HG03060 (cell line): ENCODE measurements around the gene GUCY1A2.

Experiments used
- ATAC-seq: cut with Tn5 transposase; IDR thresholded peaks from one replicate; pipeline ENCODE4 v1.9.1; 2021; ENCODE audit warnings: low read depth, moderate number of reproducible peaks; ENCODE audit not compliant: unreplicated experiment

The GUCY1A2 gene

DNA sequence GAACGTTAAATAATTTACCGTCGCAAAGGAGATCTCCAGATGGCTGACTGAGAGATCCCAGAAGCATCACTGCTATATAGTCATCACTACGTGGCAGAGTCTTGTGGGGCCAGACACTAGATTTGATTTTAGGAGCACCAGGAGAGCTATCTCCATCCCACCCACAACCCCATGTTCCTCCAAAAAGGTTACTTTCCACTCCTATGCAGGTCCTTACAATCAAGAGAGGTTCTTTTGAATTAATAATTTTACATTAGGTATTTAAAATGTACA lies 19.4 kb downstream of the GUCY1A2 start:
- no peak for ATAC-seq

DNA sequence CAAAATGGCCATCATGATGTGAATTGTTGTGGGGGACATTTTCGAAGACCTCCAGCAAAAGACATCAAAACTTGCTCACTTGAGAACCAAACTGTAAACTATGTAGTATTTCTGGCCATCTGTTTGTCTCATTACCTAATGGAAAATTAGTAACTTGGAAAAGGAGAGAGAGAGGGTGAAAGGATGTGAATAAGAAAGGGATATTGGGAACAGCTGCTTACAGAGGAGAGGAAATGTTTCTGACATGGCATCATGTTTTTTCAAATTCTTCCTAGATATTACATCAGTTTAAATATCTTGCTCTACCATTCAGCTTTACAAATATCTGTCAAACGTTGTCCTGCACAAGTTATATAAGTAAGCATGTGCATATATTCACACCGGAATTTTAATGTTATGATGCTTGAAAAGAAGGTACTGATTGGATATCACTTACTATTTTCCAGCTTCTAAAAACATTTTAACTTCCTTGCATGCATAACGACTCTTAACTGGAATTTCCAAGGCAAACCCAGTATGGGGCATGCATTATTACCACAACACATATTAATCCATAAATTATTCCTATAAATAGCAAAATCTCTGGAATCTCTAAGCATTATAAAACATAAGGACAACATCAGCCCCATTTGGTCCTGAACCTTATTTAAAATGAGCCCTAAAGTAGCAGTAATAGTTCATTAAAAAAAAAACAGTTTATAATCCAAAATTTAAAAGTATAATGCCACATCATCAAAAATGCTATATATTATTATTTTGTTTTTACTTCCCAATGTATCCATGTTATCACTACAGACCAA lies 20.0 kb downstream of the GUCY1A2 start:
- no peak for ATAC-seq

GRCh38 chr11:106997227-106997626 lies 21.0 kb downstream of the GUCY1A2 start:
- ATAC-seq, result no peak

- ATAC-seq, result no peak
Measured at GRCh38 chr11:106996691-106997090, 21.6 kb downstream of the GUCY1A2 start.

DNA sequence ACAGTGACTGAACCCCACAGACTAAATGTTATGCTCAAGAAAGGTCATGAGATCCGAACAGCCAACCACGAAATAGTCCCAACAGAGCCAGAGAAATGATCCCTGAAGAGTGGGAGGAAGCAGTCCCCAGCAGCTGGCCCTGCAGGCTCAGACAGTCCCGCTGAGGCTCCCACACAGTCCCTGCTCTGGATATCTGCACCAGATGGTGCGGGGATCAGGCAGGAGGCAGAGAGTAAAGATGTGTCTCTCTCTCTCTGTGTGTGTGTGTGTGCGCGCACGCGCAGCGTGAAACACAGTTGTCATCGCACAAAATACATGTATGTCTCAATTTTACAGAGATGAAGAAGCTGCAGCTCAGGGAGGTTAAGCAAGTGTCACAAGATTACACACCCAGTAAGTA lies 27.9 kb downstream of the GUCY1A2 start:
- no peak for ATAC-seq

DNA sequence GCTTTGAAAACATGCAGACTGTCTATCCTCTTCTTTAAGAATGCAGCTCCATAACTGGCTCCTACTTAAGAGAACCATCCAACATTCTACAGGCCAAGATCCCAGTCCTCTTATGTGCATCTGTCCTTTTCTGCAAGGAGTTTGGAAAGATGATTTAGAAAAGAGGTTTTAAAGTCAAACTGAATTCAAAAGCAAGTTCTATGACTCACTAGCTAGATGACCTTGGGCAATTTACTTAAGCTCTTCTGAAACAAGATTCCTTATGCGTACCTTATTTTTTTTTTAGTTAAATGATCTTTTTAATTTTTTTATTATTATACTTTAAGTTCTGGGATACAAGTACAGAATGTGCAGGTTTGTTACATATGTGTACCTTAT lies 29.2 kb downstream of the GUCY1A2 start:
- no peak for ATAC-seq

- no peak for ATAC-seq
Measured at GRCh38 chr11:106988151-106989077, 29.9 kb downstream of the GUCY1A2 start.

DNA sequence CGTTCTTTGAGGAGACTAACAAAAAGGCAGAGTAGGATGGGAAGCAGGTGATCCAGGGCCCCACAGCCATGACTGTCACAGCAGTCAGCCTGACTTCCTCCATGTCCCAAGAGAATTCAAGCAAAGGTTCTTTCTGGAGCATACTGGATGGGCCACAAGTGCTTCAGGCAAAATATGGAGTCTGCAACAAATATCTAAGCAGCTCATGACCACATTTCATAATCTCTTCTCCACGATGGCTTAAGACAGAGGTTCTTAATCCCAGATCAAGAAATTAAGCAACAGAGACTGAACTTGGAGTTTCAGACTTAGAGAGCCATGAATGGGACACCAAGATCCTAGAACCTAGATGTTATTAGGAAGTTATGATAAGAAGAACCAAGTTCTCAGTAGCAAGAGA lies 31.6 kb downstream of the GUCY1A2 start:
- no peak for ATAC-seq

GRCh38 chr11:106986261-106986660 lies 32.0 kb downstream of the GUCY1A2 start:
- no peak for ATAC-seq

DNA sequence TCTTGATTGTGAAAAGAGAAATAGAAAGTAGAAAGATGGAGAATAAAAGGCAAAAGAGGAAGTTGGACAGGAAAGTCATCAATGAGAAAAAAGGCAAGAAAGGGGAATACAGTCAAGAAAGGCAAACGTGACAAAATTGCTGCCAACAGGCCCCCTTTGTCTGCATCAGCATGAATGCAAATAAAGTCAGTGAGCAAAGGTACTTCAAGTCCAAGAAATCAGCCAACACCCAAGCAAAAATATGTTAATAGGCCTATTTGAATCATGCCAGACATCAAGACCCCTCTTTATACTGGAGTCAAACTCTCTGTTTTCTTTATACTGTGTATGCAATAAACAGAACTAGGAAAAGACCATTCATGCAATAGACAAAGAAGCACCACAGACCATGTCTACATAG lies 34.3 kb downstream of the GUCY1A2 start:
- ATAC-seq, result no peak

DNA sequence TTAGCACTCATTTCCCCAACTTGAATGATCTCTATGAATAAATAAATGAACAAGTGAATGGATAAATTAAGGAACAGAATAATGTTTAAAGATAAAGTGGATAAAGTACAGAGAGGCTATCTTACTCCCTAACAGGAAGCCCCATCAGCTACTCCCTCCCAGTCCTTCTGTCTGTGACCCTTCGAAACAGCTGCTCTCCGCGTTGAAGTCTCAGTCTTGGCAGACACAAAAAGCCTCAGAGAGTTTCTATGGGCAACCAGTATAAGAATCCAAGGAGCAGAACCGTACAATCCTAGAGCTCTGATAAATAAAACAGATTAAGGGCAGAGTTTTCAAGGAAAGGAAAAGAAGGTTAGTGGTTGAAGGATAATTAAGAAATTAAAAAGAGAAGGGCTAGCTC lies 35.0 kb downstream of the GUCY1A2 start:
- no peak for ATAC-seq

- ATAC-seq, result no peak
Measured at GRCh38 chr11:106974831-106975230, 43.4 kb downstream of the GUCY1A2 start.

- ATAC-seq, result no peak
Measured at GRCh38 chr11:106971864-106972263, 46.4 kb downstream of the GUCY1A2 start.

DNA sequence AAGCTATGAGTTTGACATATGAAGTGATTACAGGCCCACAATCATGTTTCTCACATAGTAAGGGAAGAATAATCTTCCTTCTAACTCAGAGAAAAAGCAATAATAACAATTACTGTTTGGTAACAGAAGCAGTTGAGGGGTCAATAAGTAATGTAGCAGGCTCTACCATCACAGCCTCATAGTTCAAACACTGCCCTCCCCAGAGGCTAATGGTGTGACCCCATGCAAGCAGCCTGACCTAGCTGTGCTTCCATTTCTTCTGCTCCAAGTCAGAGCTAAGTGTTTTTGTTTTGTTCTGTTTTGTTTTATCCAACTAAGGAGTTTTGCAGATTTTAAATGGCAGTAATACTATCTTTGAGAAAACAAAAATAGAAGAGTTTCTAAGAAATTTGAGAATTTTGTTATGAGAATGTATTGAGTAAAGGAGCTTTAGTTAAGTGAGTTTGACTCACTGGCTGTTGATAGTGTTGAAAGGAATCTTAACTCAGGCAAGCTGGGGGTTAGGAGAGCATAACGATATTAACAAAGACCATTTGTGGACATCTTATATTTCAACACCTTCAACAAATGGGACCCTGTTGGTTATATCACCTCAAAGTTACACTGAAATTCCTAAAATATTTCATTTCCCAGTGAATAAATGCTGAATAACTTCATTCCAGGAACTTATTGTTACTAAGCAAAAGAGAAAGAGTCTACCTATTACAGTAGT lies 48.5 kb downstream of the GUCY1A2 start:
- ATAC-seq, result no peak

GRCh38 chr11:106962995-106963394 lies 55.3 kb downstream of the GUCY1A2 start:
- no peak for ATAC-seq

- ATAC-seq, result no peak
Measured at GRCh38 chr11:106961518-106961917, 56.8 kb downstream of the GUCY1A2 start.

DNA sequence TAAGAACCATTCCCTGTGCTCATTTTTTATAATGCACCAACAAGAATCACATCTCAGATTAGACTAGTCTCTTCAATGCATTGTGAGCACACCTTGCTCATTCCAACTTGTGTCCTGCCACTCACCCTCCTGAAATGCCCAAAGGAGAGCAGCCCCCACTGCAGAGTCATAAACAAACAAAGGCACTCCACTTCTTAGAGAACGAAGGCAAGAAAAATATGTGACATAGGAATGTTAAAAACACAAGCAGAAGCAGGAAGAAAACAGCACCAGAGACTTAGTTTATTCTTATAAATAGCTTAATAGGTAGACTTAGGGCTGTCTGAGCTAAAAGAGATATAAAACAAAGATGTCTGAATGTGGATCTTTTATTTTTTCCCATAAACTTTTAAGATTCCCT lies 57.2 kb downstream of the GUCY1A2 start:
- ATAC-seq, result no peak

DNA sequence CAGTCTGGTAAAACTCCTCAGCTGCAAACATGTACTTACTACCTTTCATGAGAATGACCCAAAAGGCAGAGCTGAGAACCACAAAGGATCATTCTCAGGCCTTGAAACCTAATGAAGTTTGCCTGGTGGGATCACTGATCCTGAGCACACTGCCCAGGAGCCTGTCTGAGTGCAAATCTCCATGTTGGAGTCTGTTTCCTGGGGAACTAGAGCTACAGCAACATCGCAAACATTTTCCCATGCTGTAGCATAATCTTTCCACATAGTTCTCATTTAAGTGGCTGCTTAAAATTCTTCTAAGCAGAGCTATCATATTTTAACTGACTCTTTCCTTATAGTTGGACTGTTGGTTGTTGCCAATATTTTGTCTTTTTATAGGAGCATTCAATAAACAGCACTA lies 58.5 kb downstream of the GUCY1A2 start:
- ATAC-seq, result no peak

DNA sequence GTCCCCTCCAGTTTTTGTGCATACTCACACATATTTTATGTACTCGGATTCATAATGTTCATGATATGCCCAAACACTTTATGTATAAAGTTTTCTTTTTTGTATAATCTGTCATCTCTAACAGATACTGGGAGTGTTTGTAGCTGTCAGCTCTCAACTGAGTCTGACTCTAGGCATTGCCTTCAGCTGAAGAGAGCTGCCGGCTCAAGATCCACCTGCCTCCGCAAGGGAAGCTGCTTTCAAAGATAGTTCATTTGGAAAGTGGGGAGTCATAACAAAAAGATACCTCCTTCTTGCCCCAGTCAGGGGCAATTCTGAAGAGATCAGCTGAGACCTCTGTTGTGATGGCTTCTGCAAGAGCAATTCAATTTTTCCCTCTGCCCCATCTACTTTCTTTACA lies 58.9 kb downstream of the GUCY1A2 start:
- no peak for ATAC-seq

- ATAC-seq, result no peak
Measured at GRCh38 chr11:106958517-106959248, 59.6 kb downstream of the GUCY1A2 start.

GRCh38 chr11:106957030-106957482 lies 61.2 kb downstream of the GUCY1A2 start:
- no peak for ATAC-seq
